Adrenal gland (tissue), 12 donors: Measurements from ENCODE around the gene NEBL. TPM values are rescaled to one million over a fixed set of nuclear protein-coding genes. Genes with fewer than 3 reads are reported as not detected.

Source experiments
- DNase-seq, 7 donors: peaks; one replicate each; pipeline ENCODE4 v3.0.0-alpha.2; 2019 to 2020
- H3K27ac ChIP-seq, 5 donors: fragments of 200-600 bp; sonication (generic) in 4 of 5; 1 replicate in 3 of 5; 2 replicates in 2 of 5; pipeline versions ENCODE4 v1.5.1 to v1.8.0; 2016 to 2020; ENCODE audit warnings: mild to moderate bottlenecking in 1 of 5
- H3K27me3 ChIP-seq: fragments of 200-600 bp; 2 replicates; pipeline ENCODE4 v1.8.0; 2021
- H3K36me3 ChIP-seq, 2 donors: fragments of 200-600 bp; replicated peaks in 1 of 2; 1 replicate in 1 of 2; 2 replicates in 1 of 2; pipeline versions ENCODE4 v1.5.1 to v1.8.0; 2018 to 2022
- H3K4me1 ChIP-seq, 2 donors: fragments of 200-600 bp; replicated peaks in 1 of 2; 1 replicate in 1 of 2; 2 replicates in 1 of 2; pipeline versions ENCODE4 v1.5.1 to v1.8.0; 2018 to 2021
- H3K4me3 ChIP-seq, 4 donors: fragments of 200-600 bp; sonication (generic) in 3 of 4; one replicate each; pipeline ENCODE4 v1.5.1; 2016 to 2018
- H3K9me3 ChIP-seq, 3 donors: fragments of 200-600 bp; sonication (generic) in 1 of 3; replicated peaks in 1 of 3; 1 replicate in 2 of 3; 2 replicates in 1 of 3; pipeline versions ENCODE4 v1.5.1 to v1.8.0; 2016 to 2021
- POLR2A ChIP-seq, 2 donors: fragments of 450-650 bp; IDR thresholded peaks; one replicate each; pipeline ENCODE4 v1.6.1; 2017; ENCODE audit warnings: antibody characterized with exemption in 2 of 2, mild to moderate bottlenecking in 2 of 2, moderate library complexity in 1 of 2
- WGBS, 4 donors: extraction: QIAGEN DNeasy Blood & Tissue Kit in 2 of 4; methylation state at CpG; one replicate each; pipeline versions ENCODE4 v1.1.5 to v1.1.7; 2013 to 2017; 5-methylcytosine and 5-hydroxymethylcytosine counted together
- intact Hi-C, 2 donors: fragments of 100-400 bp; cut with DNase I; formaldehyde crosslinking; loops; one replicate each; pipeline versions ENCODE4 v1.14.1 to v1.15.0; 2022 to 2023
- polyA plus RNA-seq, 3 donors: library from polyadenylated mRNA; stranded (reverse); fragments of 200-250 nt in 2 of 3; fragments of 350-450 nt in 1 of 3; fragmentation: Illumina TruSeq in 1 of 3; extraction: RNeasy Lipid Tissue Mini Kit (QIAGEN cat#74804) in 1 of 3; gene quantifications; one replicate each; pipeline ENCODE4 v1.2.3, GENCODE V29; 2013 to 2014
- total RNA-seq, 9 donors: library from RNA; depleted of rRNA in 4 of 9; stranded (reverse); fragments of >200 nt in 4 of 9; fragments of 120-200 nt in 1 of 9; fragmentation: NEBNext Ultra II Directional in 1 of 9; extraction: Animal tissue kit (Norgen Biotek cat#: 25700) in 1 of 9; gene quantifications; one replicate each; pipeline versions ENCODE4 v1.1.0 to v1.2.4, GENCODE V29; 2013 to 2023
- TF ChIP-seq, protein P1 (sequence below), 6 experiments: fragments of 450-650 bp in 4 of 6; fragments of 200-600 bp in 2 of 6; sonication (generic) in 1 of 6; IDR thresholded peaks; 1 replicate in 5 of 6; 2 replicates in 1 of 6; pipeline versions ENCODE4 v1.5.1 to v1.8.0; 2016 to 2021; ENCODE audit warnings: antibody characterized with exemption in 6 of 6, mild to moderate bottlenecking in 2 of 6, moderate library complexity in 1 of 6
- donor health status: healthy with polysubstance abuse.
- donor health status: Bipolar disorder and iron deficiency.
- donor health status: DM: yes; HTN: yes; CAD: no.
- donor health status: DM: no; HTN: no; CAD: no.
- donor health status: DM: no; HTN: no; CAD: no.
- donor health status: DM: yes; HTN: yes; CAD: no.

NEBL gene
- total and polyA plus RNA-seq, 12 donors, result 3.4 to 26.4 (median 7.2) TPM

DNA sequence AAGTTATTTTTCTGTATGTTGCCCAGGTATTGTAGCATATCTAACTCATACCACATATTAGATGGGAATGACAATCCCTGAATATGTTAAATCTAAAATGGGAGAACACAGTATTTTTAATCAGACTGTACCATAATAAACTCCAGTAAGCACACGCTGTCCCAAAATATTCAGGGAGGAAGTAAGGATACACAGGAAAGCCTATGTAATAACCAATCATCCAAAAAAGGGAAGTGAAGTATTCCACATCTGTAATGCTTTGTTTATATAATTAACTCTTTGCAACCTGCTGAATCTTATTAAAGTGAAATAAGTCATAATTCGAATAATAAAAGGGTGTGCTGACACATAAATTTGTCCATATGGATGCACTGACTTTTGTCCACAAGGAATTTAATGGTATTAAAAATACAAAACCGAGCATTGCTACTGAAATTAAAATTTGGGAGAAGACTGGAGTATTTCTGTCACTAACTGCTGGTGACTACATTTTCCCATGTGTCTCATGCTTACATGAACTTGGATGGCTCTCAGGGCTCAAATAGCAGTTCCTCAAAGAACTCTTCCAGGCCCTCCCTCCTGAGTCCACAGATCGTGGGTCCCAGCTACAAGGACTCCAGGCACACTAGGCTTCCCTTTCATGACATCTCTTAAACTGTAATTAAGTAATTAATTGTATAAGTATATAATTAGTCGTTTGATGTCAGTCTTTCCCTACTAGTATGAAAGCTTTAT is 120.6 kb downstream of the NEBL start:
- intact Hi-C loops, result no loop called here
- Histone ChIP-seq H3K27ac (peak overlapping the region in 1 of 5 donors; percentile 40), H3K27me3 (no peaks in the 10 kb centered on the region), H3K36me3 (no peaks in the 10 kb centered on the region), H3K4me1 (no peaks in the 10 kb centered on the region), H3K4me3 (no peak overlapping the region), H3K9me3 (no peaks in the 10 kb centered on the region)
- 63 to 70% (median 68%) methylated on average over 5 of the region's 5 CpGs for WGBS, 4 donors
- no peak for TF ChIP-seq POLR2A (IDR thresholded peaks at IDR 0.05)
- TF ChIP-seq, protein P1, sequence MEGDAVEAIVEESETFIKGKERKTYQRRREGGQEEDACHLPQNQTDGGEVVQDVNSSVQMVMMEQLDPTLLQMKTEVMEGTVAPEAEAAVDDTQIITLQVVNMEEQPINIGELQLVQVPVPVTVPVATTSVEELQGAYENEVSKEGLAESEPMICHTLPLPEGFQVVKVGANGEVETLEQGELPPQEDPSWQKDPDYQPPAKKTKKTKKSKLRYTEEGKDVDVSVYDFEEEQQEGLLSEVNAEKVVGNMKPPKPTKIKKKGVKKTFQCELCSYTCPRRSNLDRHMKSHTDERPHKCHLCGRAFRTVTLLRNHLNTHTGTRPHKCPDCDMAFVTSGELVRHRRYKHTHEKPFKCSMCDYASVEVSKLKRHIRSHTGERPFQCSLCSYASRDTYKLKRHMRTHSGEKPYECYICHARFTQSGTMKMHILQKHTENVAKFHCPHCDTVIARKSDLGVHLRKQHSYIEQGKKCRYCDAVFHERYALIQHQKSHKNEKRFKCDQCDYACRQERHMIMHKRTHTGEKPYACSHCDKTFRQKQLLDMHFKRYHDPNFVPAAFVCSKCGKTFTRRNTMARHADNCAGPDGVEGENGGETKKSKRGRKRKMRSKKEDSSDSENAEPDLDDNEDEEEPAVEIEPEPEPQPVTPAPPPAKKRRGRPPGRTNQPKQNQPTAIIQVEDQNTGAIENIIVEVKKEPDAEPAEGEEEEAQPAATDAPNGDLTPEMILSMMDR (IDR thresholded peaks at IDR 0.05), result no peak
- DNase-seq, result no peak

DNA sequence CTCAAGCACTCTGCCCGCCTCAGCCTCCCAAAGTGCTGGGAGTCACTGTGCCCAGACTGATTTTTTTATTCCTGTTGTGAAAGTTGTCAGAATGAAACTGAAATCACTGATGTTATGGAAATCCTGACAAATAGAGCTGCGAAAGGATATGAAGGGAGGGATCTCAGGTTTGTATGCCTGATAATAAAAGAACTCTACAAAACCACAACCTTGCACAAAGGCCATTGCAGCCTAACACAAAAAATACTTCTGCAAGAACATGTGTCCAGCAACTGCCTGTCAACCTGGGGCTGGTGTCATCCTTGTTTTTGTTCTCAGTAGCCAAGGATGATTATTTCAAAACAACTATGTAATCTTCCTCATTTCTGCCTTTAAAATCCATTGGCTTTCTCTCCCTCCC is 126.1 kb downstream of the NEBL start:
- H3K9me3 ChIP-seq, result no peaks in the 10 kb centered on the region
- H3K27ac ChIP-seq, result no peak overlapping the region
- no peaks in the 10 kb centered on the region for H3K36me3 ChIP-seq
- WGBS, 4 donors, result 74 to 89% (median 81%) methylated on average over 2 of the region's 2 CpGs
- H3K4me1 ChIP-seq, result no peaks in the 10 kb centered on the region
- H3K27me3 ChIP-seq, result no peaks in the 10 kb centered on the region
- intact Hi-C loops, result no loop called here
- no peak for DNase-seq
- TF ChIP-seq, protein P1 (IDR thresholded peaks at IDR 0.05), result no peak
- no peak for TF ChIP-seq POLR2A (IDR thresholded peaks at IDR 0.05)
- no peak overlapping the region for H3K4me3 ChIP-seq

DNA sequence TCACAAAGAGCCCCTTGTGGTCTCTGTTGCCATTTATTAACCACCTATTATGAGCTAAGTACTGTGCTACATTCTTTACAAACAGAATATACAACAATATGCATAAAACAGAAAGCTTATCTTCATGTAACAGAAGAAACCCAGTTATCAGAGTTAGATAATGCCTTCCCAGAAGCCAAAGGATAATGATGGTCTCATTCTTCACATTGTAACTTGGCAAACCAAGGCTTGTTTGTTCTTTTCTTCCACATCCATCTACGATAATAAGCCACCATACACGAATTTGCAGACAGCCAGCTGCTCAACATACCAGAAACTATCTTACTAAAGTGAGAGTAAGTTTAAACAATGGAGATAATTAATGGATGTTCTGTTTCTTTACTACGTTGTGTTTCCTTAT is 127.6 kb downstream of the NEBL start:
- Histone ChIP-seq H3K27me3 (no peaks in the 10 kb centered on the region), H3K4me1 (no peaks in the 10 kb centered on the region), H3K36me3 (no peaks in the 10 kb centered on the region), H3K27ac (no peak overlapping the region), H3K9me3 (no peaks in the 10 kb centered on the region), H3K4me3 (no peak overlapping the region)
- no peak for DNase-seq
- intact Hi-C loops, result no loop called here
- WGBS, 4 donors, result 30 to 49% (median 41%) methylated on average over 3 of the region's 3 CpGs
- TF ChIP-seq, protein P1 (IDR thresholded peaks at IDR 0.05), result no peak
- TF ChIP-seq POLR2A (IDR thresholded peaks at IDR 0.05), result no peak

DNA sequence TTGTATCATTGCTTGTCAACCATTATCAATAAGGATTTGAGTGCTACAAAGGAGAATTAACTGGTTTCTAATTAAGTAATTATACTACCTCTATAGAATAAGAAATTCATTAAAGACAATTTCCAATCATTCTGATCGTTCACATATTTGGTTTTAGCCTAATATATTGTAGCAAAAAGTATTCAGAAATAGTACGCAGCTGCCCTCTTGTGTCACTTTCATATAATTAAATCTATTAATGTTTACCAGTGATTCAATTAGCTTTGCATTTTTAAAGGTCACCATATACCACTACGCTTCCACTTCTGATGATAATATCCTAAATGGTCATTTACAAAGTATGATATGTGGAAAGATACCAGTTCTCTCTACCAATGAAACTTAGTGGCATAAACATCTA is 128.3 kb downstream of the NEBL start:
- no peak overlapping the region for H3K27ac ChIP-seq
- H3K9me3 ChIP-seq, result no peaks in the 10 kb centered on the region
- intact Hi-C loops, result no loop called here
- WGBS, 4 donors, result 12 to 19% (median 18%) methylated on average over 3 of the region's 3 CpGs
- H3K36me3 ChIP-seq, result no peaks in the 10 kb centered on the region
- no peak for DNase-seq
- TF ChIP-seq, protein P1 (IDR thresholded peaks at IDR 0.05), result peak; percentile 21 to 62 (median 49)
- no peak for TF ChIP-seq POLR2A (IDR thresholded peaks at IDR 0.05)
- no peak overlapping the region for H3K4me3 ChIP-seq
- H3K4me1 ChIP-seq, result no peaks in the 10 kb centered on the region
- no peaks in the 10 kb centered on the region for H3K27me3 ChIP-seq
